ENCODE results near the gene TM9SF2. TPM values are rescaled to one million over a fixed set of nuclear protein-coding genes. Genes with fewer than 3 reads are reported as not detected.

TM9SF2 gene
- total RNA-seq, 1 experiment from 2014 or later = 52.2 TPM

DNA sequence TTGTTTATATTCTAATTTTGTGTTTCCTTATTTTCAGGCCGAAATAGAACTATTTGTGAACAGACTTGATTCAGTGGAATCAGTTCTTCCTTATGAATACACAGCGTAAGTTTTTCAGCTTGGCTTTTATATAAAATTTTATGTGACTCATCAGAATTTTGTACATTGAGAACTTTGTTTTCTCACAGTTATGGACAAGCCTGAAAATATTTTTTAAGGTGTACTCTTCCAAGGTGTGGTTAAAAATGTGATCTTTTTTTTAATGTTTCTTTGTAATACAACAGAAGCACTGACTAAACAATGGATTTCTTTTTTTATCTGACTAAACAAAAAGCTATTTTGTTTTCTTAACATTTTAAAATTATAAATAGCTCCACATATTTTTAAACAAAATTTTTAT lies 16.3 kb downstream of the TM9SF2 start:
- Mint-ChIP-seq H3K9me3 (ENCODE audit: low read depth, unreplicated experiment) (no peaks in the 10 kb centered on the region), H3K27ac (ENCODE audit: unreplicated experiment) (no peak overlapping the region), H3K27me3 (ENCODE audit: unreplicated experiment) (no peaks in the 10 kb centered on the region), H3K36me3 (ENCODE audit: insufficient read depth, unreplicated experiment) (peaks cover 5% of the 10 kb centered on the region), H3K4me1 (ENCODE audit: low read depth, unreplicated experiment) (peaks cover 4% of the 10 kb centered on the region), H3K4me3 (ENCODE audit: low read depth, unreplicated experiment) (no peak overlapping the region)
- TF ChIP-seq, protein P1, sequence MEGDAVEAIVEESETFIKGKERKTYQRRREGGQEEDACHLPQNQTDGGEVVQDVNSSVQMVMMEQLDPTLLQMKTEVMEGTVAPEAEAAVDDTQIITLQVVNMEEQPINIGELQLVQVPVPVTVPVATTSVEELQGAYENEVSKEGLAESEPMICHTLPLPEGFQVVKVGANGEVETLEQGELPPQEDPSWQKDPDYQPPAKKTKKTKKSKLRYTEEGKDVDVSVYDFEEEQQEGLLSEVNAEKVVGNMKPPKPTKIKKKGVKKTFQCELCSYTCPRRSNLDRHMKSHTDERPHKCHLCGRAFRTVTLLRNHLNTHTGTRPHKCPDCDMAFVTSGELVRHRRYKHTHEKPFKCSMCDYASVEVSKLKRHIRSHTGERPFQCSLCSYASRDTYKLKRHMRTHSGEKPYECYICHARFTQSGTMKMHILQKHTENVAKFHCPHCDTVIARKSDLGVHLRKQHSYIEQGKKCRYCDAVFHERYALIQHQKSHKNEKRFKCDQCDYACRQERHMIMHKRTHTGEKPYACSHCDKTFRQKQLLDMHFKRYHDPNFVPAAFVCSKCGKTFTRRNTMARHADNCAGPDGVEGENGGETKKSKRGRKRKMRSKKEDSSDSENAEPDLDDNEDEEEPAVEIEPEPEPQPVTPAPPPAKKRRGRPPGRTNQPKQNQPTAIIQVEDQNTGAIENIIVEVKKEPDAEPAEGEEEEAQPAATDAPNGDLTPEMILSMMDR (IDR thresholded peaks at IDR 0.05; ENCODE audit: unreplicated experiment) = no peak
- CTCF ChIA-PET = no interaction called here
- no peak for DNase-seq
- intact Hi-C loops (cut with micrococcal nuclease; ENCODE audit: unreplicated experiment) = no loop called here
- BruUV-seq (replicated peaks) = no TSS peak

DNA sequence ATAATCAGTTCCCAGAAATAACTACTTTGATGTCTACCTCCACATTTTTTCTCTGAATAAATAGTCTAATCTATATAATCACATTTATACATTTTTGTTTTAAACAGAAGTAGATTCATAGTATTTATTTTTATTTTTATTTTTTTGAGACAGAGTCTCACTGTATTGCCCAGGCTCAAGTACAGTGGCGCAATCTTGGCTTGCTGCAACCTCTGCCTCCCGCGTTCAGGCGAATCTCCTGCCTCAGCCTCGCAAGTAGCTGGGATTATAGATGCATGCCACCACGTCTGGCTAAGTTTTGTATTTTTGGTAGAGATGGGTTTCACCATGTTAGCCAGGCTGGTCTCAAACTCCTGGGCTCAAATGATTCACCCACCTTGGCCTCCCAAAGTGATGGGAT lies 16.7 kb downstream of the TM9SF2 start:
- intact Hi-C loops (cut with micrococcal nuclease; ENCODE audit: unreplicated experiment) = no loop called here
- peaks cover under 1% of the 10 kb centered on the region for H3K4me1 Mint-ChIP-seq (ENCODE audit: low read depth, unreplicated experiment)
- BruUV-seq (replicated peaks) = no TSS peak
- H3K4me3 Mint-ChIP-seq (ENCODE audit: low read depth, unreplicated experiment) = no peak overlapping the region
- no peaks in the 10 kb centered on the region for H3K27me3 Mint-ChIP-seq (ENCODE audit: unreplicated experiment)
- no peaks in the 10 kb centered on the region for H3K9me3 Mint-ChIP-seq (ENCODE audit: low read depth, unreplicated experiment)
- H3K27ac Mint-ChIP-seq (ENCODE audit: unreplicated experiment) = no peak overlapping the region
- peaks cover 5% of the 10 kb centered on the region for H3K36me3 Mint-ChIP-seq (ENCODE audit: insufficient read depth, unreplicated experiment)
- CTCF ChIA-PET = no interaction called here
- TF ChIP-seq, protein P1 (IDR thresholded peaks at IDR 0.05; ENCODE audit: unreplicated experiment) = no peak
- DNase-seq = no peak

DNA sequence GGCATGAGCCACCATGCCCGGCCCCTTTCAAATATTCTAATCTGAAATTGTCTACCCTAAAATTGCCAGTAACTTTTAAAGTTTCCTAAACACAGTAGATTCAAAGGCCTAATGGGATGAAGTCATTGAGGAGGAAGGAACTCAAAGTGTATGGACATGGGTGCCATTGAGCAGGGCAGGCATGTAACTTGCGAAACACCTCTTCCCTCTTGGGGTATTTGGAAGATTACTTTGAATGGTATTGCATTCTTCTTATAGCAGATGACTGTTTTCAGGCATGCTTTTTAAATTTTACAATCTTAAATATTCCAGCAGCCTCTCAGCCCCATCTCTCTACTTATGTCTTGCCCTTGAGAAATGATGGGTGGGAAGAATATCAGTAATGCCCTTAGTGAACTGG lies 21.0 kb downstream of the TM9SF2 start:
- TF ChIP-seq, protein P1 (IDR thresholded peaks at IDR 0.05; ENCODE audit: unreplicated experiment) = no peak
- Mint-ChIP-seq H3K4me1 (ENCODE audit: low read depth, unreplicated experiment) (no peaks in the 10 kb centered on the region), H3K27ac (ENCODE audit: unreplicated experiment) (no peak overlapping the region), H3K27me3 (ENCODE audit: unreplicated experiment) (no peaks in the 10 kb centered on the region), H3K9me3 (ENCODE audit: low read depth, unreplicated experiment) (no peaks in the 10 kb centered on the region), H3K36me3 (ENCODE audit: insufficient read depth, unreplicated experiment) (peaks cover 5% of the 10 kb centered on the region), H3K4me3 (ENCODE audit: low read depth, unreplicated experiment) (no peak overlapping the region)
- no peak for DNase-seq
- no TSS peak for BruUV-seq (replicated peaks)
- CTCF ChIA-PET = no interaction called here
- intact Hi-C loops (cut with micrococcal nuclease; ENCODE audit: unreplicated experiment) = no loop called here

DNA sequence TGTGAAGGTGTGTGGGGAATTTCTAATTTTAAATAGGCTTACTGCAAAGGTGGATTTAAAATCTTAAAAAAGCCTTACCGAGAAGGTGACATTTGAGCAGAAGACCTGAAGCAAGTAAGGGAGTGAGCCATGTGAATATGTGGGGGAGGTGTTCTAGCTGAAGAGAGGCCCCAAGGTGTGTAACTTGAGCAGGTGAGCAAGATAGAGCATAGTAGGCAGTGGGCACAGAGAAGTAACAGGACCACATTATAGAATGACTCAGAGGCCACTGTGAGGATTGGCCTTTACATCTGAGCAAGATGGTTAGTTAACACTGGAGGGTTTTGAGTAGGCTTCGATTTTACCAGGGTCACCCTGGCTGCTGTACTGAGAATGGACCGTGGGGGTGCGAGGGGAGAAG lies 22.6 kb downstream of the TM9SF2 start:
- TF ChIP-seq, protein P1 (IDR thresholded peaks at IDR 0.05; ENCODE audit: unreplicated experiment) = no peak
- Mint-ChIP-seq H3K36me3 (ENCODE audit: insufficient read depth, unreplicated experiment) (peaks cover 5% of the 10 kb centered on the region), H3K9me3 (ENCODE audit: low read depth, unreplicated experiment) (no peaks in the 10 kb centered on the region), H3K4me1 (ENCODE audit: low read depth, unreplicated experiment) (no peaks in the 10 kb centered on the region), H3K27ac (ENCODE audit: unreplicated experiment) (no peak overlapping the region), H3K27me3 (ENCODE audit: unreplicated experiment) (no peaks in the 10 kb centered on the region), H3K4me3 (ENCODE audit: low read depth, unreplicated experiment) (no peak overlapping the region)
- no TSS peak for BruUV-seq (replicated peaks)
- CTCF ChIA-PET = no interaction called here
- intact Hi-C loops (cut with micrococcal nuclease; ENCODE audit: unreplicated experiment) = no loop called here
- no peak for DNase-seq

DNA sequence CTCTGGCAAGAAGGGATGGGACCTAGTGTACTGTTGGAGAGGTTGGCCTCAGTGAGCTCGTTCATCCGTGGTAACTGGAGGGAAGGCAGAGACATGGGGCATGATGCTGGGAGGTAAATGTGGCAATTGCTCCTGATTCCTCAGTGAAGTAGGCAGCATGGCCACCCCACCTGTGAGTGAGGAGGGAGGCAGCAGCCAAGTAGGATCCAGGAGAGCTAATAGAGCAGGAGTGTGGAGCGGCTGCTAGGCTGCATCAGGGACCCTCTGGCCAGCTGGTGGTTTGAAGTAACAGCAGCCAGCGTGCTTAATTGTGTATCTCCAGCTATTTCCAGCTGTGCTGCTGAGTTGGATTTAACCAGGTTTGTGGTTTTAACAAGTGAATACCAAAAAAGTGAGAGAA lies 24.7 kb downstream of the TM9SF2 start:
- no peak overlapping the region for H3K27ac Mint-ChIP-seq (ENCODE audit: unreplicated experiment)

More for the DNA sequence above, 24.7 kb downstream of the TM9SF2 start:
- CTCF ChIA-PET = no interaction called here
- BruUV-seq (replicated peaks) = no TSS peak
- Mint-ChIP-seq H3K36me3 (ENCODE audit: insufficient read depth, unreplicated experiment) (peaks cover 5% of the 10 kb centered on the region), H3K4me3 (ENCODE audit: low read depth, unreplicated experiment) (no peak overlapping the region), H3K4me1 (ENCODE audit: low read depth, unreplicated experiment) (no peaks in the 10 kb centered on the region), H3K27me3 (ENCODE audit: unreplicated experiment) (no peaks in the 10 kb centered on the region), H3K9me3 (ENCODE audit: low read depth, unreplicated experiment) (no peaks in the 10 kb centered on the region)
- intact Hi-C loops (cut with micrococcal nuclease; ENCODE audit: unreplicated experiment) = no loop called here
- TF ChIP-seq, protein P1 (IDR thresholded peaks at IDR 0.05; ENCODE audit: unreplicated experiment) = no peak
- DNase-seq = no peak
